Measurements from ENCODE around the gene PDE1C.
A peak's percentile ranks its signal among the peaks of the same experiment; 100 is the strongest.

The PDE1C gene

GRCh38 chr7:32074787-32075585 is 4.8 kb upstream of the PDE1C start:
- no peak for DNase-seq

GRCh38 chr7:32073533-32073932 is 3.3 kb upstream of the PDE1C start:
- DNase-seq: no peak

GRCh38 chr7:32072397-32072796 is 2.2 kb upstream of the PDE1C start:
- DNase-seq: no peak

GRCh38 chr7:32071466-32072091 is 1.4 kb upstream of the PDE1C start:
- no peak for DNase-seq

GRCh38 chr7:32070051-32070405 is 179 bp downstream of the PDE1C start:
- DNase-seq: peak; percentile 10

- no peak for DNase-seq
These were observed 1.0 kb downstream of the PDE1C start for GRCh38 chr7:32069116-32069650.

- no peak for DNase-seq
These were observed 1.7 kb downstream of the PDE1C start for GRCh38 chr7:32068411-32069101.

GRCh38 chr7:32066441-32066840 is 3.8 kb downstream of the PDE1C start:
- no peak for DNase-seq

GRCh38 chr7:32063614-32064013 is 6.6 kb downstream of the PDE1C start:
- no peak for DNase-seq

- no peak for DNase-seq
These were observed 8.1 kb downstream of the PDE1C start for GRCh38 chr7:32062150-32062549.

- no peak for DNase-seq
These were observed 8.9 kb downstream of the PDE1C start for GRCh38 chr7:32061346-32061745.

- no peak for DNase-seq
These were observed 10.8 kb downstream of the PDE1C start for GRCh38 chr7:32059289-32060011.

GRCh38 chr7:32058002-32058401 is 12.2 kb downstream of the PDE1C start:
- no peak for DNase-seq

- DNase-seq: no peak
These were observed 13.4 kb downstream of the PDE1C start for GRCh38 chr7:32056767-32057166.

- DNase-seq: no peak
These were observed 17.0 kb downstream of the PDE1C start for GRCh38 chr7:32053204-32053603.

- DNase-seq: no peak
These were observed 19.1 kb downstream of the PDE1C start for GRCh38 chr7:32051128-32051527.

GRCh38 chr7:32049599-32049998 is 20.6 kb downstream of the PDE1C start:
- no peak for DNase-seq

- no peak for DNase-seq
These were observed 21.2 kb downstream of the PDE1C start for GRCh38 chr7:32048970-32049491.

GRCh38 chr7:32047801-32048200 is 22.4 kb downstream of the PDE1C start:
- no peak for DNase-seq

GRCh38 chr7:32047075-32047474 is 23.1 kb downstream of the PDE1C start:
- no peak for DNase-seq

- no peak for DNase-seq
These were observed 25.0 kb downstream of the PDE1C start for GRCh38 chr7:32045228-32045627.

- no peak for DNase-seq
These were observed 25.5 kb downstream of the PDE1C start for GRCh38 chr7:32044739-32045138.

- no peak for DNase-seq
These were observed 26.5 kb downstream of the PDE1C start for GRCh38 chr7:32043688-32044087.

All from NCI-H510A treated with DMSO at 0.1 percent for 48 hours (cell line).